Activated CD4-positive, alpha-beta T cell treated with anti-CD3 and anti-CD28 coated beads, Interleukin-2, amount 10 ng/mL, durations not matched to agents 7 days and 5 days (primary cell): Measurements from ENCODE around the gene RNF31. TPM values are rescaled to one million over a fixed set of nuclear protein-coding genes. Genes with fewer than 3 reads are reported as not detected.

ENCODE experiments used
- CTCF ChIA-PET: fragments of 350-600 bp; sonication (Branson Sonifier 250); formaldehyde crosslinking; loops from one replicate; lab custom pipeline; 2021; ENCODE audit warnings: antibody characterized with exemption; lab: Charles Lee
- POLR2A ChIA-PET: fragments of 350-600 bp; sonication (Branson Sonifier 250); formaldehyde crosslinking; loops from one replicate; lab custom pipeline; 2021; ENCODE audit warnings: antibody characterized with exemption; lab: Charles Lee
- DNase-seq: peaks from one replicate; pipeline ENCODE4 v3.0.0-alpha.2; 2020
- H3K27ac Mint-ChIP-seq: one replicate; pipeline ENCODE4 v1.8.0; 2021; ENCODE audit warnings: mild to moderate bottlenecking, moderate library complexity, mixed read lengths
- H3K27me3 Mint-ChIP-seq: one replicate; pipeline ENCODE4 v1.8.0; 2021; ENCODE audit warnings: mixed read lengths
- H3K36me3 Mint-ChIP-seq: one replicate; pipeline ENCODE4 v1.8.0; 2021; ENCODE audit warnings: low read depth, mixed read lengths
- H3K4me1 Mint-ChIP-seq: one replicate; pipeline ENCODE4 v1.8.0; 2021; ENCODE audit warnings: mixed read lengths
- H3K4me3 Mint-ChIP-seq: one replicate; pipeline ENCODE4 v1.8.0; 2021; ENCODE audit warnings: mild to moderate bottlenecking, moderate library complexity, mixed read lengths
- H3K9me3 Mint-ChIP-seq: one replicate; pipeline ENCODE4 v1.8.0; 2021; ENCODE audit warnings: mixed read lengths
- microRNA-seq: library from miRNA; unstranded; fragments of <30 nt; microRNA quantifications from one replicate; pipeline ENCODE4 v1.2.0, GENCODE V29; 2021; ENCODE audit warnings: borderline microRNAs expressed, borderline replicate concordance
- total RNA-seq, 2 experiments: library from RNA; stranded (reverse); gene quantifications; one replicate each; pipeline ENCODE4 v1.2.3, GENCODE V29; 2021

The RNF31 gene
- total RNA-seq, 2 experiments from 2014 or later: 147 to 160 TPM

DNA sequence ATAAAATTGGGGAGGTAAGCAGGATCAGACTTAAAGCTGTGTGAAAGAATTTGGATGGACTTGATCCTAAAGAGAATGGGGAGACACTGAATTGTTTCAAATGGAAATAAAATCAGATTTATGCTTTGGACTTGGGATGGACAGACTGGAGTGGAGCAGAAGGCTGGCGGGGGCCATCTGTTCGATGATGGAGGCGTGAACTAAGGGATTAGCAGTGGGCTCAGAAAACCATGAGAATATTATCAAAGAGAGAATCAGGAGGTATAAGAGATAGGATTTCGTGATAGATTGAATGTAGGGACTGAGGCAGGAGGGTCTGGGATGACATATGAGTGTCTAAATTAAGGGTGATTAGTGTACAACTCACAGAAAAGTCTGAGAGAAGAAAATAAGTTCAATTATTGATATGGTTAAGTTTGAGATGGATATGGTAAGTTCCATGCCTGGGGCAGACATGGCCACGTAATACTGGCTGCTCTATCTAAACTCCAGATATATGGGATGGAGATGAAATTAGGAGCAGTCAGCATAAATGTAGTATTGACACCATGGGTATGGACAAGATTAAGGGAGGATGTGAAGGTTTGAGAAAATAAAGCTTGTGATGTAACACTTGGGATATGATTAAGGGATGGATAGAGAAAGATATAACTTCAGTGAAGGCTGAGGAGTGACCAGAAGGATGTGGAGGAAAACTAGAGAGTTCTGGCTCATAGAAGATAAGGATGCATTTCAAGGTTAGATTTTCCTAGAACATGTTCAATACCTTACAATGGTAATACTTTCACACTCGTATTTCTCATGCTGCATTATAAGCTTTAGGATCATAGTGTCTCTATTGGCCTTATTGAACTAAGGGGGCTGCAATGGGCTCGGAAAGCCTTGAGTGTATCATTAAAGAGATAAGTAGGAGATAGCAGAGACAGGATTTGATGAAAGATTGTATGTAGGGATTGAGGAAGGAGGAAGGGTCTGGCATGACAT lies 57.2 kb downstream of the RNF31 start:
- DNase-seq: no peak
- Mint-ChIP-seq H3K9me3 (peaks cover 11% of the 10 kb centered on the region), H3K4me3 (no peak overlapping the region), H3K27ac (no peak overlapping the region), H3K36me3 (peaks cover 88% of the 10 kb centered on the region), H3K27me3 (no peaks in the 10 kb centered on the region), H3K4me1 (peaks cover 13% of the 10 kb centered on the region)
- POLR2A ChIA-PET: no interaction called here
- CTCF ChIA-PET: interaction anchor here (0.9 to 1.7 kb wide), 3 partner anchors 24 to 43 kb away, joined by 3 to 5 read pairs (median 3); partner anchors contain the start of genes IRF9 and TINF2

DNA sequence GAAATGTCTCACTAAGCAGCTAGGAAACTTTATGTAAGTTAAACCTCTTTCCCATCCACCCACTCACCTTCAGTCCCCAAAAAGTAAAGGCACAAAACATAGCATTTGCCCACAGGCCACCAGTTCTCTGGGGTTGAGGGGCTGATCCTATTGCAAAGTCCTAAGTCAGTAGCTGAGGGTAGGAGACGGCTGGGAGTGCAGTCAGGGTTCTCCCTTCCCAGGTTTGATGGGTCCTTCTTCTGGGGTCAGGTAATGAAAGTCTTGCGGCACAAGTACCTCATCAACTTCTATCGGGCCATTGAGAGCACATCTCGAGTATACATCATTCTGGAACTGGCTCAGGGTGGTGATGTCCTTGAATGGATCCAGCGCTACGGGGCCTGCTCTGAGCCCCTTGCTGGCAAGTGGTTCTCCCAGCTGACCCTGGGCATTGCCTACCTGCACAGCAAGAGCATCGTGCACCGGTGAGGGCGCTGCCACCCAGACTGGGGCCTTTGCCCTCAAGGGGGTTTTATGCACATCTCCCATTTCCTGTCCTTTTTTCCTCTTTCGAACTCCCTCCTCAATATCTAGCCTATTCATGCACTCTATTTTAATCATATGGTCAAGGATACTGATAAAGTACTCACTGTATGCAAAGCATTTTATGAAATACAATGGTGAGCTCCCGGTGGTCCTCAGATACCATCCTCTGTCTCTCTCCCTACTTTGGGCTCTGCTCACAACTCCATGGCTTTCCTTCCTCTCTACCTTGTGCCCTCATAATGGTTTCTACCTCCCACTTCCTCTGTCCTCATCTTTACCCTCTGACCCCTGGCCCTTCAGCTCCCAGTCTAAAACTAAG lies 59.2 kb downstream of the RNF31 start:
- CTCF ChIA-PET: interaction anchor here (0.6 to 2.6 kb wide), 4 partner anchors 9 to 36 kb away, joined by 3 to 7 read pairs (median 5); partner anchors contain the start of genes MDP1, TINF2 and TM9SF1
- DNase-seq: no peak
- no peak overlapping the region for H3K4me3 Mint-ChIP-seq
- POLR2A ChIA-PET: no interaction called here
- no peaks in the 10 kb centered on the region for H3K27me3 Mint-ChIP-seq
- H3K4me1 Mint-ChIP-seq: peaks cover 18% of the 10 kb centered on the region
- peaks cover 88% of the 10 kb centered on the region for H3K36me3 Mint-ChIP-seq
- peaks cover 11% of the 10 kb centered on the region for H3K9me3 Mint-ChIP-seq
- H3K27ac Mint-ChIP-seq: no peak overlapping the region

GRCh38 chr14:24207104-24207551 lies 59.8 kb downstream of the RNF31 start:
- no peak for DNase-seq
- POLR2A ChIA-PET: interaction anchor here (0.6 kb wide), 1 partner anchor 783 kb away, joined by 4 read pairs; no protein-coding TSS in a partner anchor

DNA sequence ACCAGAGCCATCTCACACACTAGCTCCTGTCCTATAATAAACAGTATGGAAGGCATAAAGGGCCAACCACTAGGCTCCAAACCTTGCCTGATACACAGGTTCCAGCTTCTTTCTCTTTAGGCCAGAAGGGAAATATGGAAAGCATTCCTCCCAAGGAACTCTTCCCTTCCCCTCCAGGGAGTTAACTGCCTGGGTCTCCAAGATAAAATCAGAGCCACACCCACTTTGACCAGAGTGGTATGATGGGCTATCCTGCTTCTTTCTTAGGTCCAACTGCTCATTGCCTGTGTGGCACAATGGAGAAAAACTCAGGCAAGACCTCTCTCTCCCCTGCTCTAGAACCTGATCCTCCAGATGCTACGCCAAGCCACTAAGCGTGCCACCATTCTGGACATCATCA lies 60.3 kb downstream of the RNF31 start:
- H3K4me1 Mint-ChIP-seq: peaks cover 26% of the 10 kb centered on the region
- no peak for DNase-seq
- POLR2A ChIA-PET: interaction anchor here (0.6 kb wide), 1 partner anchor 783 kb away, joined by 4 read pairs; no protein-coding TSS in a partner anchor
- no peak overlapping the region for H3K4me3 Mint-ChIP-seq
- H3K27me3 Mint-ChIP-seq: no peaks in the 10 kb centered on the region
- H3K36me3 Mint-ChIP-seq: peaks cover 82% of the 10 kb centered on the region
- CTCF ChIA-PET: interaction anchor here (2.0 to 2.6 kb wide), 2 partner anchors 12 to 47 kb away, joined by 7 read pairs; partner anchors contain the start of genes IRF9 and TM9SF1
- H3K9me3 Mint-ChIP-seq: peaks cover 7% of the 10 kb centered on the region
- no peak overlapping the region for H3K27ac Mint-ChIP-seq

More at GRCh38 chr14:24207104-24207551, 59.8 kb downstream of the RNF31 start:
- Mint-ChIP-seq H3K9me3 (peaks cover 9% of the 10 kb centered on the region), H3K27me3 (no peaks in the 10 kb centered on the region), H3K27ac (no peak overlapping the region), H3K4me1 (peaks cover 23% of the 10 kb centered on the region), H3K36me3 (peaks cover 85% of the 10 kb centered on the region), H3K4me3 (no peak overlapping the region)
- CTCF ChIA-PET: interaction anchor here (2.6 kb wide), 1 partner anchor 12 kb away, joined by 7 read pairs; the partner anchor contains the start of gene TM9SF1

Small RNAs within 50 kb of the gene (microRNA-seq; reads per million reads assigned to microRNA genes)
- gene MIR7703: 0.63 reads per million

Other genes with a start within 250 kb of the RNF31 start
- 10 to 100 TPM; 28.8 to 31.3 TPM for gene DHRS4, start 193.7 kb upstream of the RNF31 start, total RNA-seq
- gene DHRS4L2, start 158.6 kb upstream of the RNF31 start, total RNA-seq: 10 to 100 TPM; 22.5 to 24.8 TPM
- gene CARMIL3, start 95.5 kb upstream of the RNF31 start, total RNA-seq: 1 to 10 TPM in 1 of 2 experiments, under 1 TPM in 1; 0.83 to 1.1 TPM
- gene CPNE6, start 75.9 kb upstream of the RNF31 start, total RNA-seq: not detected
- gene PCK2, start 53.2 kb upstream of the RNF31 start, total RNA-seq: 10 to 100 TPM; 57.4 to 60.3 TPM
- 100 to 1,000 TPM; 106 to 116 TPM for gene DCAF11, start 32.7 kb upstream of the RNF31 start, total RNA-seq
- 1 to 10 TPM; 3.1 to 3.3 TPM for gene NRL, start 32.5 kb upstream of the RNF31 start, total RNA-seq
- 1 to 10 TPM; 1.9 to 2.0 TPM for gene FITM1, start 16.8 kb upstream of the RNF31 start, total RNA-seq
- 100 to 1,000 TPM; 498 to 547 TPM for gene PSME1, start 11.3 kb upstream of the RNF31 start, total RNA-seq
- 10 to 100 TPM; 37.1 to 41.0 TPM for gene EMC9, start 5.9 kb upstream of the RNF31 start, total RNA-seq
- gene PSME2, start 888 bp upstream of the RNF31 start, total RNA-seq: 100 to 1,000 TPM; 644 to 698 TPM
- 100 to 1,000 TPM; 285 to 286 TPM for gene IRF9, start 13.8 kb downstream of the RNF31 start, total RNA-seq
- gene REC8, start 24.6 kb downstream of the RNF31 start, total RNA-seq: 10 to 100 TPM; 52.8 to 61.0 TPM
- 10 to 100 TPM; 45.3 to 48.7 TPM for gene IPO4, start 41.3 kb downstream of the RNF31 start, total RNA-seq
- 10 to 100 TPM; 28.6 to 33.2 TPM for gene TM9SF1, start 47.9 kb downstream of the RNF31 start, total RNA-seq
- gene TSSK4, start 58.2 kb downstream of the RNF31 start, total RNA-seq: under 1 TPM; 0.52 to 0.60 TPM
- gene CHMP4A, start 66.0 kb downstream of the RNF31 start, total RNA-seq: 10 to 100 TPM; 79.8 to 93.2 TPM
- 10 to 100 TPM; 10.1 to 10.7 TPM for gene MDP1, start 68.6 kb downstream of the RNF31 start, total RNA-seq
- gene NEDD8, start 84.9 kb downstream of the RNF31 start, total RNA-seq: 100 to 1,000 TPM; 178 to 229 TPM
- gene GMPR2, start 85.4 kb downstream of the RNF31 start, total RNA-seq: 10 to 100 TPM; 72.0 to 74.5 TPM
- gene TINF2, start 95.1 kb downstream of the RNF31 start, total RNA-seq: 100 to 1,000 TPM; 130 to 141 TPM
- 1 to 10 TPM; 6.5 TPM for gene TGM1, start 115.7 kb downstream of the RNF31 start, total RNA-seq
- 10 to 100 TPM; 54.8 to 55.0 TPM for gene RABGGTA, start 124.1 kb downstream of the RNF31 start, total RNA-seq
- gene DHRS1, start 152.3 kb downstream of the RNF31 start, total RNA-seq: 10 to 100 TPM; 31.7 to 35.0 TPM
- gene NOP9, start 152.4 kb downstream of the RNF31 start, total RNA-seq: 10 to 100 TPM; 30.8 to 35.2 TPM
- 10 to 100 TPM; 28.7 to 30.9 TPM for gene CIDEB, start 160.5 kb downstream of the RNF31 start, total RNA-seq
- 10 to 100 TPM; 18.6 to 21.7 TPM for gene LTB4R2, start 162.6 kb downstream of the RNF31 start, total RNA-seq
- 10 to 100 TPM; 26.6 to 28.3 TPM for gene LTB4R, start 164.0 kb downstream of the RNF31 start, total RNA-seq
- 1 to 10 TPM; 4.1 to 5.3 TPM for gene ADCY4, start 187.6 kb downstream of the RNF31 start, total RNA-seq
- 10 to 100 TPM; 37.5 to 41.4 TPM for gene RIPK3, start 192.5 kb downstream of the RNF31 start, total RNA-seq
- not detected for gene NFATC4, start 220.7 kb downstream of the RNF31 start, total RNA-seq